K562 (cell line): ENCODE results near the gene RUNX1. TPM values are rescaled to one million over a fixed set of nuclear protein-coding genes. Genes with fewer than 3 reads are reported as not detected.
A peak's percentile ranks its signal among the peaks of the same experiment; 100 is the strongest.

Experiments used
- CAMTA2 ChIP-seq: fragments of 250-450 bp; sonication (Bioruptor Pico); conservative IDR thresholded peaks from 2 replicates; pipeline ENCODE4 v1.5.1; 2022
- CEBPB ChIP-seq: fragments of 450-650 bp; IDR thresholded peaks from 2 replicates; pipeline ENCODE4 v1.6.1; 2016; ENCODE audit warnings: missing genetic modification characterization, missing compliant biosample characterization
- E2F3 ChIP-seq: fragments of 250-450 bp; sonication (Bioruptor Pico); IDR thresholded peaks from 2 replicates; pipeline ENCODE4 v1.4.0; 2020; ENCODE audit warnings: mild to moderate bottlenecking
- EHMT2 ChIP-seq: fragments of 450-650 bp; IDR thresholded peaks from 2 replicates; pipeline ENCODE4 v1.6.1; 2018; ENCODE audit warnings: antibody characterized with exemption
- ETV5 ChIP-seq: sonication (generic); formaldehyde crosslinking; IDR thresholded peaks from 2 replicates; pipeline ENCODE4 v1.4.0; 2020; ENCODE audit warnings: low read depth, mild to moderate bottlenecking, missing genetic modification reagents
- FOS ChIP-seq: IDR thresholded peaks from 3 replicates; pipeline ENCODE4 v1.6.1; 2011; ENCODE audit not compliant: insufficient read length; ENCODE audit errors: extremely low read depth
- HEY1 ChIP-seq: fragments of 250-450 bp; sonication (Bioruptor Pico); IDR thresholded peaks from 2 replicates; pipeline ENCODE4 v1.5.0; 2020; ENCODE audit warnings: mild to moderate bottlenecking, moderate library complexity, borderline replicate concordance
- HOXB6 ChIP-seq: fragments of 250-450 bp; sonication (Bioruptor Pico); IDR thresholded peaks from 2 replicates; pipeline ENCODE4 v1.5.1; 2022; ENCODE audit warnings: mild to moderate bottlenecking, borderline replicate concordance
- JUNB ChIP-seq: fragments of 450-650 bp; formaldehyde crosslinking; conservative IDR thresholded peaks from 2 replicates; pipeline ENCODE4 v1.4.0; 2020; ENCODE audit warnings: mild to moderate bottlenecking
- KLF13 ChIP-seq: fragments of 450-650 bp; IDR thresholded peaks from 2 replicates; pipeline ENCODE4 v1.6.1; 2016; ENCODE audit warnings: missing genetic modification characterization, low read depth, mild to moderate bottlenecking, missing compliant biosample characterization, moderate library complexity, borderline replicate concordance
- NCOA6 ChIP-seq: fragments of 450-650 bp; IDR thresholded peaks from 2 replicates; pipeline ENCODE4 v1.6.1; 2017; ENCODE audit warnings: mild to moderate bottlenecking
- NR2C2 ChIP-seq, 2 experiments: fragments of 200-800 bp in 1 of 2; sonication (Bioruptor generic) in 1 of 2; sonication (generic) in 1 of 2; formaldehyde crosslinking in 1 of 2; IDR thresholded peaks; 2 replicates each; pipeline versions ENCODE4 v1.6.1 to v1.8.0; 2016 to 2022; ENCODE audit warnings: mild to moderate bottlenecking in 1 of 2, missing compliant biosample characterization in 1 of 2, missing genetic modification characterization in 1 of 2, missing genetic modification reagents in 1 of 2
- NUFIP1 ChIP-seq: fragments of 450-650 bp; IDR thresholded peaks from 2 replicates; pipeline ENCODE4 v1.6.1; 2018; ENCODE audit not compliant: partially characterized antibody
- POLR3G ChIP-seq: IDR thresholded peaks from 2 replicates; pipeline ENCODE4 v1.6.1; 2011; ENCODE audit not compliant: insufficient read length, insufficient replicate concordance; ENCODE audit errors: extremely low read depth
- TAF7 ChIP-seq: fragments of 450-650 bp; IDR thresholded peaks from 2 replicates; pipeline ENCODE4 v1.6.1; 2016; ENCODE audit warnings: missing genetic modification characterization, missing compliant biosample characterization
- TAL1 ChIP-seq: fragments of 450-650 bp; IDR thresholded peaks from 2 replicates; pipeline ENCODE4 v1.6.1; 2016; ENCODE audit warnings: mild to moderate bottlenecking
- TRIM24 ChIP-seq, 2 experiments: fragments of 450-650 bp; IDR thresholded peaks; 2 replicates each; pipeline ENCODE4 v1.6.1; 2016
- TSC22D4 ChIP-seq: fragments of 450-650 bp; IDR thresholded peaks from 2 replicates; pipeline ENCODE4 v1.6.1; 2016; ENCODE audit warnings: missing genetic modification characterization, missing biosample characterization, control low read depth
- WHSC1 ChIP-seq: IDR thresholded peaks from one replicate; pipeline ENCODE4 v1.6.1; 2012; ENCODE audit warnings: low read length, control low read depth, inconsistent platforms
- ZKSCAN3 ChIP-seq: fragments of 250-450 bp; sonication (Bioruptor Pico); IDR thresholded peaks from 2 replicates; pipeline ENCODE4 v1.4.0; 2020
- ZNF347 ChIP-seq: fragments of 450-650 bp; formaldehyde crosslinking; IDR thresholded peaks from 2 replicates; pipeline ENCODE4 v1.4.0; 2020; ENCODE audit warnings: low read depth, mild to moderate bottlenecking, moderate library complexity
- ZNF354B ChIP-seq: fragments of 250-450 bp; sonication (Bioruptor Pico); IDR thresholded peaks from 2 replicates; pipeline ENCODE4 v1.4.0; 2020
- ZNF785 ChIP-seq: fragments of 250-450 bp; sonication (Bioruptor Pico); IDR thresholded peaks from 2 replicates; pipeline ENCODE4 v1.4.0; 2020; ENCODE audit warnings: mild to moderate bottlenecking
- ZNF830 ChIP-seq: fragments of 250-450 bp; sonication (Bioruptor Pico); IDR thresholded peaks from 2 replicates; pipeline ENCODE4 v1.5.0; 2021; ENCODE audit warnings: mild to moderate bottlenecking
- polyA plus RNA-seq, 8 experiments: library from polyadenylated mRNA; depleted of rRNA in 4 of 8; stranded (reverse) in 5 of 8; unstranded in 3 of 8; fragments of >200 nt; fragmentation: Nextera tagmentation in 2 of 8; fragmentation: Illumina TruSeq in 1 of 8; extraction: Ambion mirVana in 2 of 8; extraction: Trizol in 1 of 8; gene quantifications; 2 replicates each; pipeline versions ENCODE4 v1.2.1 to v1.2.3, GENCODE V29; 2011 to 2014; ENCODE audit warnings: inconsistent platforms in 1 of 8, missing spikeins in 1 of 8
- total RNA-seq, 7 experiments: library from RNA; depleted of rRNA in 6 of 7; stranded (reverse); fragments of >200 nt in 6 of 7; fragmentation: Illumina TruSeq in 2 of 7; extraction: Trizol in 2 of 7; gene quantifications; 2 replicates each; pipeline versions ENCODE4 v1.2.1 to v1.2.3, GENCODE V29; 2011 to 2021; ENCODE audit warnings: low replicate concordance in 1 of 7
- TF ChIP-seq, protein P1 (sequence below): IDR thresholded peaks from 2 replicates; pipeline ENCODE4 v1.6.1; 2011; ENCODE audit warnings: borderline replicate concordance, low read depth, mild to moderate bottlenecking, moderate library complexity, low read length; ENCODE audit not compliant: insufficient read depth, poor library complexity, severe bottlenecking
- TF ChIP-seq, protein P2 (sequence below), 2 experiments: IDR thresholded peaks in 1 of 2; conservative IDR thresholded peaks in 1 of 2; 2 replicates each; pipeline ENCODE4 v1.6.1; 2016; ENCODE audit warnings: low read depth in 2 of 2, mild to moderate bottlenecking in 1 of 2, missing compliant biosample characterization in 1 of 2, missing genetic modification characterization in 1 of 2, moderate library complexity in 1 of 2

RUNX1 gene
- total and polyA plus RNA-seq, 9 of the 15 experiments (the other 6 are each of a cell fraction or from before 2014, with no cell fraction given) = 2.2 to 68.6 (median 17.8) TPM

DNA sequence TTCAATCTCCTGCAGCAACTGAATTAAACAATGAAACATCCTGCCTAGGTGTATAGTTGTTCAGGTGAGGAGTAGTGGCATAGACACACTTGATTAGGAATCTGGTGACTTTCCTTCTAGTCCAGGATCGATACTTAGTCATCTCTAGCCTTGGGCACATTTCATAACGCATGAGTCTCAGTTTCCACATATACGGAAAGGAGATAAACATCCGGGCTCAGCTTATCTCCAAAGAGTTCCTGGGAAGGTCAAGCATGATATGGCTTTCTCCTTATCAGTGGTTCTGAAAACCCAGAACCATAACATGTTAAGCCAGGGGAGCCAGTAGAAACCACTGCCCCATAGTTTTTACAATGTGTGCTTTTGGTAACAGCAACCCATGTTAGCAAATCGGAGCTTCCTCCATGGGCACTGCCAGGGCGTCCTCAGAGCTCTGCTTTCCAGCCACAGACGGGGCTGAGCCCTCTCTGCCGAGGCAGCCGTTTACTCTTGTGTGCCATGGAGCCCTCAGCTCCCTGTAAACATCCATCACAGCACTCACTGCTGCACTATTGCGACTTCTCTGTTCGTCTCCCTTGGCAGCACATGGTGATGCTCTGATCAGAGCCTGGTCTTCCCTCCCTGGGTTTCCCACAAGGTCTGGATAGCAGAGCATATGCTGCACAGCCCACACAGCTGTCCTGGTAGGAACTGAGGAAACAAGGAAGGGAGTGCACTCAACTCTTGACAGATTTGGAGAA, 34.6 kb downstream of the RUNX1 start (continued):
- TF ChIP-seq, protein P1, sequence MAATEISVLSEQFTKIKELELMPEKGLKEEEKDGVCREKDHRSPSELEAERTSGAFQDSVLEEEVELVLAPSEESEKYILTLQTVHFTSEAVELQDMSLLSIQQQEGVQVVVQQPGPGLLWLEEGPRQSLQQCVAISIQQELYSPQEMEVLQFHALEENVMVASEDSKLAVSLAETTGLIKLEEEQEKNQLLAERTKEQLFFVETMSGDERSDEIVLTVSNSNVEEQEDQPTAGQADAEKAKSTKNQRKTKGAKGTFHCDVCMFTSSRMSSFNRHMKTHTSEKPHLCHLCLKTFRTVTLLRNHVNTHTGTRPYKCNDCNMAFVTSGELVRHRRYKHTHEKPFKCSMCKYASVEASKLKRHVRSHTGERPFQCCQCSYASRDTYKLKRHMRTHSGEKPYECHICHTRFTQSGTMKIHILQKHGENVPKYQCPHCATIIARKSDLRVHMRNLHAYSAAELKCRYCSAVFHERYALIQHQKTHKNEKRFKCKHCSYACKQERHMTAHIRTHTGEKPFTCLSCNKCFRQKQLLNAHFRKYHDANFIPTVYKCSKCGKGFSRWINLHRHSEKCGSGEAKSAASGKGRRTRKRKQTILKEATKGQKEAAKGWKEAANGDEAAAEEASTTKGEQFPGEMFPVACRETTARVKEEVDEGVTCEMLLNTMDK = no peak
- TF ChIP-seq ZNF354B (CRISPR knock-in tag) (no peak), CAMTA2 (CRISPR knock-in tag) (no peak), ZNF830 (CRISPR knock-in tag) (peak; percentile 58; the same call in 1 of the 2 replicates), NR2C2 (CRISPR knock-in tag; IDR thresholded peaks at IDR 0.05) (no peak), NR2C2 (tag; IDR thresholded peaks at IDR 0.05) (peak; percentile 62; the same call in 1 of the 2 replicates), TRIM24 (IDR thresholded peaks at IDR 0.05) (peak in 1 of 2 experiments; percentile 67; a peak in 1 of 4 replicates), ZNF347 (CRISPR knock-in tag) (no peak), POLR3G (no peak), KLF13 (tag) (no peak), HEY1 (CRISPR knock-in tag) (peak; percentile 11; the same call in 1 of the 2 replicates), EHMT2 (no peak), WHSC1 (no peak), TSC22D4 (tag) (no peak), JUNB (CRISPR knock-in tag) (no peak), CEBPB (no peak), NUFIP1 (no peak), HOXB6 (no peak), TAF7 (tag) (0 out of 2 replicates have a peak, but pooled peaks have one; percentile 24), ETV5 (CRISPR knock-in tag) (no peak), ZNF785 (CRISPR knock-in tag) (no peak), ZKSCAN3 (CRISPR knock-in tag) (no peak), E2F3 (no peak), NCOA6 (no peak), FOS (no peak), TAL1 (peak; percentile 54)
- TF ChIP-seq, protein P2, sequence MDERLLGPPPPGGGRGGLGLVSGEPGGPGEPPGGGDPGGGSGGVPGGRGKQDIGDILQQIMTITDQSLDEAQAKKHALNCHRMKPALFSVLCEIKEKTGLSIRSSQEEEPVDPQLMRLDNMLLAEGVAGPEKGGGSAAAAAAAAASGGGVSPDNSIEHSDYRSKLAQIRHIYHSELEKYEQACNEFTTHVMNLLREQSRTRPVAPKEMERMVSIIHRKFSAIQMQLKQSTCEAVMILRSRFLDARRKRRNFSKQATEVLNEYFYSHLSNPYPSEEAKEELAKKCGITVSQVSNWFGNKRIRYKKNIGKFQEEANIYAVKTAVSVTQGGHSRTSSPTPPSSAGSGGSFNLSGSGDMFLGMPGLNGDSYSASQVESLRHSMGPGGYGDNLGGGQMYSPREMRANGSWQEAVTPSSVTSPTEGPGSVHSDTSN (CRISPR knock-in tag; IDR thresholded peaks at IDR 0.05; ENCODE audit: low read depth) = no peak
- TF ChIP-seq, protein P2 (tag; conservative IDR thresholded peaks at IDR 0.05; ENCODE audit: low read depth) = no peak
